ENCODE measurements around the gene RMP24.

The RMP24 gene

GRCh38 chr18:36006997-36007396 is 34.5 kb downstream of the RMP24 start:
- Histone ChIP-seq H3K4me3 (replicated peaks in 1 of 3) (no peak overlapping the region), H3K4me1 (no peaks in the 10 kb centered on the region), H3K27me3 (no peaks in the 10 kb centered on the region), H3K9me3 (no peaks in the 10 kb centered on the region), H3K27ac (no peak overlapping the region), H3K36me3 (no peaks in the 10 kb centered on the region)
- no peak for DNase-seq
- 95 to 99% methylated on average over 2 of the region's 2 CpGs for WGBS, 2 donors
- intact Hi-C loops (cut with DNase I) = no loop called here
- TF ChIP-seq POLR2A (IDR thresholded peaks at IDR 0.05) (no peak), CTCF (IDR thresholded peaks at IDR 0.05) (no peak)

GRCh38 chr18:36009214-36009613 is 36.7 kb downstream of the RMP24 start:
- WGBS, 2 donors = 76 to 82% methylated on average over 3 of the region's 3 CpGs
- Histone ChIP-seq H3K27me3 (no peaks in the 10 kb centered on the region), H3K27ac (no peak overlapping the region), H3K4me1 (no peaks in the 10 kb centered on the region), H3K4me3 (replicated peaks in 1 of 3) (no peak overlapping the region), H3K36me3 (no peaks in the 10 kb centered on the region), H3K9me3 (no peaks in the 10 kb centered on the region)
- TF ChIP-seq POLR2A (IDR thresholded peaks at IDR 0.05) (no peak), CTCF (IDR thresholded peaks at IDR 0.05) (no peak)
- no peak for DNase-seq
- intact Hi-C loops (cut with DNase I) = no loop called here

GRCh38 chr18:36012891-36013290 is 40.4 kb downstream of the RMP24 start:
- WGBS, 2 donors = 94 to 99% methylated on average over 2 of the region's 2 CpGs
- DNase-seq = no peak
- Histone ChIP-seq H3K4me1 (peaks cover 0 to 7% of the 10 kb centered on the region in 2 donors), H3K27me3 (no peaks in the 10 kb centered on the region), H3K36me3 (no peaks in the 10 kb centered on the region), H3K27ac (no peak overlapping the region), H3K4me3 (replicated peaks in 1 of 3) (no peak overlapping the region), H3K9me3 (no peaks in the 10 kb centered on the region)
- TF ChIP-seq CTCF (IDR thresholded peaks at IDR 0.05) (no peak), POLR2A (IDR thresholded peaks at IDR 0.05) (no peak)
- intact Hi-C loops (cut with DNase I) = no loop called here

GRCh38 chr18:36015629-36016028 is 43.1 kb downstream of the RMP24 start:
- intact Hi-C loops (cut with DNase I) = loop anchor here (2.0 kb wide), 1 partner anchor 269 kb away; no protein-coding TSS in a partner anchor

GRCh38 chr18:36017232-36017631 is 44.8 kb downstream of the RMP24 start:
- WGBS, 2 donors = 21 to 51% methylated on average over 2 of the region's 2 CpGs
- TF ChIP-seq CTCF (IDR thresholded peaks at IDR 0.05) = no peak
- TF ChIP-seq POLR2A (IDR thresholded peaks at IDR 0.05) = no peak
- Histone ChIP-seq H3K36me3 (no peaks in the 10 kb centered on the region), H3K4me3 (replicated peaks in 1 of 3) (no peak overlapping the region), H3K4me1 (peaks cover 0 to 7% of the 10 kb centered on the region in 2 donors), H3K9me3 (no peaks in the 10 kb centered on the region), H3K27me3 (no peaks in the 10 kb centered on the region), H3K27ac (no peak overlapping the region)
- peak in 1 of 2 donors; percentile 49 for DNase-seq
- intact Hi-C loops (cut with DNase I) = loop anchor here (2.0 kb wide), 1 partner anchor 268 kb away; no protein-coding TSS in a partner anchor

More at GRCh38 chr18:36015629-36016028, 43.1 kb downstream of the RMP24 start:
- Histone ChIP-seq H3K9me3 (no peaks in the 10 kb centered on the region), H3K36me3 (no peaks in the 10 kb centered on the region), H3K27ac (no peak overlapping the region), H3K4me3 (replicated peaks in 1 of 3) (no peak overlapping the region), H3K4me1 (peaks cover 0 to 7% of the 10 kb centered on the region in 2 donors), H3K27me3 (no peaks in the 10 kb centered on the region)
- DNase-seq = no peak
- no peak for TF ChIP-seq CTCF (IDR thresholded peaks at IDR 0.05)
- no peak for TF ChIP-seq POLR2A (IDR thresholded peaks at IDR 0.05)
- 95% methylated on average over 3 of the region's 3 CpGs for WGBS, 2 donors
